ENCODE results near the gene SETD2.
A peak's percentile ranks its signal among the peaks of the same experiment; 100 is the strongest.

DNA sequence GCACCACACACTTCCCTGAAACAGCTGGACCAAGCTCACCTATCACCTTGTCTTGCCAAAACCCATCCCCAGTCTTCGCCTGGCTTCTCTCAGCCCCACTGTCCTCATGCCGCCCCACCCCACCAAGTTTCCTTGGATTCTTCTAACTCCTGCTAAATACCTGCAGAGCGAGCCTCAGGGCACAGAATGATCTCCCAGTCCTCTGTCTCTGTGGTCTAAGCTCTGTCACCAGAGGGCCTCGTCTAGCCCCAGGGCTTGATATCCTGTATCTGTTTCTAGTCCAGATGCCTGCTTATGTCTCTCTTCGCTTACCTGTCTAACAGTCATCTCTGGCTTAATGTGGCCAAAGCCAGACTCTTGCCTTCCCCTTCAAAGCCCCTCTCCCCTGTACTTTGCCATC is 197.1 kb downstream of the SETD2 start:
- TF ChIP-seq SPI1 (IDR thresholded peaks at IDR 0.05; ENCODE audit: borderline replicate concordance, low read depth, low read length) (no peak), JUND (IDR thresholded peaks at IDR 0.05; ENCODE audit: borderline replicate concordance, low read depth, low read length) (no peak), JUND (tag; IDR thresholded peaks at IDR 0.05; ENCODE audit: borderline replicate concordance, low read depth, low read length) (no peak), EP300 (IDR thresholded peaks at IDR 0.05; ENCODE audit: low read length) (no peak), EZH2 (IDR thresholded peaks at IDR 0.05; ENCODE audit: borderline replicate concordance, low read depth, low read length) (no peak), POLR2AphosphoS5 (IDR thresholded peaks at IDR 0.05; ENCODE audit: control insufficient read depth, insufficient read depth, low read depth, low read length) (no peak), GTF2A2 (tag; IDR thresholded peaks at IDR 0.05) (no peak), TCF3 (CRISPR knock-in tag; IDR thresholded peaks at IDR 0.05) (no peak), BRCA1 (IDR thresholded peaks at IDR 0.05) (no peak), BRCA1 (CRISPR knock-in tag; IDR thresholded peaks at IDR 0.05) (no peak), ZFX (CRISPR knock-in tag; IDR thresholded peaks at IDR 0.05) (no peak)
- TF ChIP-seq, protein P1, sequence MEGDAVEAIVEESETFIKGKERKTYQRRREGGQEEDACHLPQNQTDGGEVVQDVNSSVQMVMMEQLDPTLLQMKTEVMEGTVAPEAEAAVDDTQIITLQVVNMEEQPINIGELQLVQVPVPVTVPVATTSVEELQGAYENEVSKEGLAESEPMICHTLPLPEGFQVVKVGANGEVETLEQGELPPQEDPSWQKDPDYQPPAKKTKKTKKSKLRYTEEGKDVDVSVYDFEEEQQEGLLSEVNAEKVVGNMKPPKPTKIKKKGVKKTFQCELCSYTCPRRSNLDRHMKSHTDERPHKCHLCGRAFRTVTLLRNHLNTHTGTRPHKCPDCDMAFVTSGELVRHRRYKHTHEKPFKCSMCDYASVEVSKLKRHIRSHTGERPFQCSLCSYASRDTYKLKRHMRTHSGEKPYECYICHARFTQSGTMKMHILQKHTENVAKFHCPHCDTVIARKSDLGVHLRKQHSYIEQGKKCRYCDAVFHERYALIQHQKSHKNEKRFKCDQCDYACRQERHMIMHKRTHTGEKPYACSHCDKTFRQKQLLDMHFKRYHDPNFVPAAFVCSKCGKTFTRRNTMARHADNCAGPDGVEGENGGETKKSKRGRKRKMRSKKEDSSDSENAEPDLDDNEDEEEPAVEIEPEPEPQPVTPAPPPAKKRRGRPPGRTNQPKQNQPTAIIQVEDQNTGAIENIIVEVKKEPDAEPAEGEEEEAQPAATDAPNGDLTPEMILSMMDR (IDR thresholded peaks at IDR 0.05 in 2 of 3, conservative IDR thresholded peaks at IDR 0.05 in 1 of 3; ENCODE audit: insufficient read depth in 2 of 3, low read depth in 1 of 3, low read length in 3 of 3) = peak in 2 of 3 experiments; percentile 18 to 27; a peak in 3 of 6 replicates
